GM12878 (cell line): ENCODE measurements around the gene FAM229A.

Experiments
- CREB1 ChIP-seq: IDR thresholded peaks from 2 replicates; pipeline ENCODE4 v1.6.1; 2012; ENCODE audit warnings: low read depth, mild to moderate bottlenecking, inconsistent platforms
- EZH2 ChIP-seq: IDR thresholded peaks from 2 replicates; pipeline ENCODE4 v1.6.1; 2012; ENCODE audit warnings: low read depth, mild to moderate bottlenecking, control low read depth, inconsistent platforms, low read length, borderline replicate concordance; ENCODE audit not compliant: control insufficient read depth
- RUNX3 ChIP-seq: IDR thresholded peaks from 2 replicates; pipeline ENCODE4 v1.6.1; 2012; ENCODE audit warnings: low read length, inconsistent platforms
- TAF1 ChIP-seq: IDR thresholded peaks from 2 replicates; pipeline ENCODE4 v1.6.1; 2011; ENCODE audit warnings: mild to moderate bottlenecking, low read depth, low read length, borderline replicate concordance
- TF ChIP-seq, protein P1 (sequence below): fragments of 150-350 bp; IDR thresholded peaks from 2 replicates; pipeline ENCODE4 v1.6.1; 2016; ENCODE audit warnings: low read depth, low read length

DNA sequence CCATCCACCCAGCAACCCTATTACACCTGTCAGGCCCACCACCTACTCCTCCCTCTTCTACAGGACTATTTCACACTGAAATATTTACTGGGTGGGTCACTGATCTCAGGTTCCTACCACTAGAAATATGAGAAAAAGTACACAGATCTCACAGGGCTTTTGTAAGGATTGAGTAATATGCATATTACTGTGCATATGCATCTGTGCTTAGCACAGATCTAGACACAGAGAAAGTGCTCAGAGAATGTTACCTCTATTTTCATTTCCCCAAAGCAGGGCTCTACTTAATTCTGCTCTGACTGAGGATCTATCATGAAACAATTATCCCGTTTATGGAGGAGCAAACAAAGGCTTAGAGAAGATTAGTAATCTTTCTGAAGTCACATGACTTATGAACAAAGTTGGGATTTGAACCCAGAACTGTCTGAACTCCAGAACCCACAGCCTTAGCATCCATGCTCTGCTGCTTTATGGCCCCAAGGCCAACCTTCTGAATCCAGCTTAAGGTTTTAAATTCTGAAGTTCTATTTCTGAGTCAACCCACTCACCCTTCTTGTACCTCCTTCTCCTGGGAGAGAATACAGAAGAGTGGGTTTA is 11.8 kb upstream of the FAM229A start:
- TF ChIP-seq RUNX3: no peak
- TF ChIP-seq CREB1: no peak
- TF ChIP-seq, protein P1, sequence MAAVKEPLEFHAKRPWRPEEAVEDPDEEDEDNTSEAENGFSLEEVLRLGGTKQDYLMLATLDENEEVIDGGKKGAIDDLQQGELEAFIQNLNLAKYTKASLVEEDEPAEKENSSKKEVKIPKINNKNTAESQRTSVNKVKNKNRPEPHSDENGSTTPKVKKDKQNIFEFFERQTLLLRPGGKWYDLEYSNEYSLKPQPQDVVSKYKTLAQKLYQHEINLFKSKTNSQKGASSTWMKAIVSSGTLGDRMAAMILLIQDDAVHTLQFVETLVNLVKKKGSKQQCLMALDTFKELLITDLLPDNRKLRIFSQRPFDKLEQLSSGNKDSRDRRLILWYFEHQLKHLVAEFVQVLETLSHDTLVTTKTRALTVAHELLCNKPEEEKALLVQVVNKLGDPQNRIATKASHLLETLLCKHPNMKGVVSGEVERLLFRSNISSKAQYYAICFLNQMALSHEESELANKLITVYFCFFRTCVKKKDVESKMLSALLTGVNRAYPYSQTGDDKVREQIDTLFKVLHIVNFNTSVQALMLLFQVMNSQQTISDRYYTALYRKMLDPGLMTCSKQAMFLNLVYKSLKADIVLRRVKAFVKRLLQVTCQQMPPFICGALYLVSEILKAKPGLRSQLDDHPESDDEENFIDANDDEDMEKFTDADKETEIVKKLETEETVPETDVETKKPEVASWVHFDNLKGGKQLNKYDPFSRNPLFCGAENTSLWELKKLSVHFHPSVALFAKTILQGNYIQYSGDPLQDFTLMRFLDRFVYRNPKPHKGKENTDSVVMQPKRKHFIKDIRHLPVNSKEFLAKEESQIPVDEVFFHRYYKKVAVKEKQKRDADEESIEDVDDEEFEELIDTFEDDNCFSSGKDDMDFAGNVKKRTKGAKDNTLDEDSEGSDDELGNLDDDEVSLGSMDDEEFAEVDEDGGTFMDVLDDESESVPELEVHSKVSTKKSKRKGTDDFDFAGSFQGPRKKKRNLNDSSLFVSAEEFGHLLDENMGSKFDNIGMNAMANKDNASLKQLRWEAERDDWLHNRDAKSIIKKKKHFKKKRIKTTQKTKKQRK: no peak
- no peak for TF ChIP-seq EZH2
- TF ChIP-seq TAF1: no peak
